ENCODE data around the gene LYRM9.

DNA sequence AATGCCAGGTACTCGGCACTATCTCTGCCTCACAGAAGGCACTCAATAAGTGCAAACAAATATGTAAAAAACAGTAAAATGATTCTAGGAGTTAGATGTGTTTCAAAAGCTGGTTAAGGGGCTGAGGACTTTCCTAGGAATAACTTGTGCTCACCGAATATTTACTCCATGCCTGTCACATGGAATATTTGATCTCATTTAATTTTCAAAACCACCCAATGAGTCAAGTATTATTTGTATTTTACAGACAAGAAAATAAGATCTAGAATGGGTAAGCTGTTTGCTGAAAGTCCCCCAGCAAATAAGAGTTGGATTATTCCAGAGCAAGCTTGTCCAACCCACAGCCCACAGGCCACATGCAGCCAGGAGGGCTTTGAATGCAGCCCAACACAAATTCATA is 34.6 kb upstream of the LYRM9 start:
- TF ChIP-seq, protein P1, sequence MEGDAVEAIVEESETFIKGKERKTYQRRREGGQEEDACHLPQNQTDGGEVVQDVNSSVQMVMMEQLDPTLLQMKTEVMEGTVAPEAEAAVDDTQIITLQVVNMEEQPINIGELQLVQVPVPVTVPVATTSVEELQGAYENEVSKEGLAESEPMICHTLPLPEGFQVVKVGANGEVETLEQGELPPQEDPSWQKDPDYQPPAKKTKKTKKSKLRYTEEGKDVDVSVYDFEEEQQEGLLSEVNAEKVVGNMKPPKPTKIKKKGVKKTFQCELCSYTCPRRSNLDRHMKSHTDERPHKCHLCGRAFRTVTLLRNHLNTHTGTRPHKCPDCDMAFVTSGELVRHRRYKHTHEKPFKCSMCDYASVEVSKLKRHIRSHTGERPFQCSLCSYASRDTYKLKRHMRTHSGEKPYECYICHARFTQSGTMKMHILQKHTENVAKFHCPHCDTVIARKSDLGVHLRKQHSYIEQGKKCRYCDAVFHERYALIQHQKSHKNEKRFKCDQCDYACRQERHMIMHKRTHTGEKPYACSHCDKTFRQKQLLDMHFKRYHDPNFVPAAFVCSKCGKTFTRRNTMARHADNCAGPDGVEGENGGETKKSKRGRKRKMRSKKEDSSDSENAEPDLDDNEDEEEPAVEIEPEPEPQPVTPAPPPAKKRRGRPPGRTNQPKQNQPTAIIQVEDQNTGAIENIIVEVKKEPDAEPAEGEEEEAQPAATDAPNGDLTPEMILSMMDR (tag by site-specific recombination; IDR thresholded peaks at IDR 0.05), result no peak
- TF ChIP-seq, protein P2, sequence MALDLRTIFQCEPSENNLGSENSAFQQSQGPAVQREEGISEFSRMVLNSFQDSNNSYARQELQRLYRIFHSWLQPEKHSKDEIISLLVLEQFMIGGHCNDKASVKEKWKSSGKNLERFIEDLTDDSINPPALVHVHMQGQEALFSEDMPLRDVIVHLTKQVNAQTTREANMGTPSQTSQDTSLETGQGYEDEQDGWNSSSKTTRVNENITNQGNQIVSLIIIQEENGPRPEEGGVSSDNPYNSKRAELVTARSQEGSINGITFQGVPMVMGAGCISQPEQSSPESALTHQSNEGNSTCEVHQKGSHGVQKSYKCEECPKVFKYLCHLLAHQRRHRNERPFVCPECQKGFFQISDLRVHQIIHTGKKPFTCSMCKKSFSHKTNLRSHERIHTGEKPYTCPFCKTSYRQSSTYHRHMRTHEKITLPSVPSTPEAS (tag by site-specific recombination; IDR thresholded peaks at IDR 0.05), result no peak

Data from HEK293 (cell line).